Measurements from ENCODE around the gene FGFR1OP2.

The FGFR1OP2 gene

DNA sequence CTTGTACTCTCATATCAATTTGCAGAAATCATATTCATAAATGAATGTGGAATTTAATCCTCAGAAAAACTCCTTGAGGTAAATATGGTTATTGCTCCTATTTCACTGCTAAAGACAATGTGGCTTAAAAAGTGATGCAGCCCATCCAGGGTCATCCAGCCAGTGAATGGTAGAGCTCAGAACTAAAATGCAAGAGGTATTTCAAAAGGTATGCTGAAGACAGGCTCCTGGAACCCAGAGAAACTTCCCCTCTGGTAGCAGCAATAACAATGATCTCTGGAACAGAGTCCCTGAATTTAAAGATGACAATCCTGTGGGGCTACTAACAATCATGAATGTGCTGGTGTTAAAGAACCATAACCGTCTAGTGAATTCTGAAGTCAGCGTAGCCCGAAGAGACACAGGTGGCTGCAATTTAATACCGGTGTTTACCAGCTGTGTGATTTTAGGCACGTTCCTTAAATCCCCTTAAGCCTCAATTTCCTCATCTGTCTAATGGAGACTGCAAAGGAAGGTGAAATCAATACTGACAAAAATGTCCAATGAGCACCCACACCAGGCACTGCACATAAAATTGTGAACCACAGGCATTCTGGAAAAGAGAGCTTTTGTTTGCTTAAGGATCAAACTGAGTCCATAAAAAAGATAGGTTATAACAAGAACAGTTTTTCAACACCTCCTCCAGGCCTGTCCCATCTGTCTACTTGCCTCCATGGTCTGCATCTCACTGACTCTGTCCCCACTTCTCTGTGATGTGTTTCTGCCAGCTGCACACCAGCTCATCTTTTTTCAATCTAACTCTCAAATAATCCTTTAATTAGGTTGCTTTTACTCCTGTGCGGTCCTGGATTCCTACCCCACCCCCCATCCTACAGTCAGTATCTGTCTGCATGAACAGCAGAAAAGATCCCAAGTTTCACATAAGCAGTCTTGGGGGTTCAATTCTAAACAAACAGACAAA lies 65.4 kb downstream of the FGFR1OP2 start:
- DNase-seq (ENCODE audit: low spot score): no peak

DNA sequence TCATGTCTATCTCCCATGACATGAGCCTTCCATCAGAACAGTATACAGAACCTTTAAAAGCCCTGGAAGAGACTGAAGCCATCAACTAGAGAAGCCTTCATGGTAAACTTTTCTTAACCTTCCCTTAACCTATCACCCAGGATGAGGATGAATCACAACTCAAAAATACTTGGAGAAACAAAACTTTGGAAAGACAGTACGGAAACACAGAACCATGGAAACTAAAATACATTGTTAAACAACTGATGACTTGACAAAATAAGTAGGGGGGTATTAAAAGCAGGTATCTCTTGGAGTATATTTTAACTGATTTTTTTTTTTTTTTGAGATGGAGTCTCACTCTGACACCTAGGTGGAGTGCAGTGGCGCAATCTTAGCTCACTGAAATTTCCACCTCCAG lies 67.2 kb downstream of the FGFR1OP2 start:
- DNase-seq (ENCODE audit: low spot score): no peak

DNA sequence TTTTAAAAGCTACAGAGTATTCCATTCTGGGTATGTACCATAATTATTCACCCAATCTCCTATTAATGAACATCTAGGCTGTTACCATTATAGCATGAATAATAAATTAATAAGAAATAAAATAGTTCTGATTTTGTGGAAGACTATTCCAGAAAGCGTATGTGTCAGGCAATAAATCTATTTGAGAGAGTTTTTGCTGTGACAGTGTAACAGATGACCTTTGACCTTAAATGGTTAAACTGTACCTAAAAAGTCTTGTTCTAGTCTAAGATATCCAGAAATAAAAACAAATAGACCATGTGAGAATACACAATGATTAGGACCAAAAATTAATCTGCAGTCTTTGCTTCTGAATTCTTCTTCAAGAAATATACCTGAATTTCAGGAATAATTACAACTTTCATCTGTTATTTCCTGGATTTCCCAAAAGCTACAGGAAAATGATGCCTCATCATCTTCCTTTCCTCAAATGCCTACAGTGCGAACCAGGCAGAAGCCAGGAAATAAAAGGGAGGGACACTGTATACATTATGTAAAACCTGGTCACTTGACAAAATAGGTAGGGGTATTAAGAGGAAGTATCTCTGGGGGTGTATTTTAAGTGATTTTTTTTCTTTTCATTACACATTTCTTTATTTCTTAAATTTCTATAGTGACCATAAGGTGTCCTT lies 68.7 kb downstream of the FGFR1OP2 start:
- DNase-seq (ENCODE audit: low spot score): no peak

DNA sequence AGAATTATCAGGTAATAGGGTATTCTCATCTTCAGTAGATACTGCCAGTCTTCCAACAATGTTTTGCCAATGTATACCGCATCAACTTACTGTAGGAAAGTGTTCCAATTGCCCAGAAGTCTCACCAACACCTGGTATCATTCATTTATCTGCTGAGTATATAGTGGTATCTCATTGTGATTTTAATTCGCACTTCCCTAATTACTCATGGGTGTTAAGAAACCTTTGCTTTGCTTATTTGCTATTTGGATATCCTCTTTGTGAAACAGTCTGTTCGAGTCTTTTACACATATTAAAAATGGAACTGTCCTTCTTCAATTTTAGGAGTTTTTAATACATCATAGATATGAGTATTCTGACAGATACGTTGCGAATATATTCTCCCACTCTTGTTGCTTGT lies 69.8 kb downstream of the FGFR1OP2 start:
- no peak for DNase-seq (ENCODE audit: low spot score)

DNA sequence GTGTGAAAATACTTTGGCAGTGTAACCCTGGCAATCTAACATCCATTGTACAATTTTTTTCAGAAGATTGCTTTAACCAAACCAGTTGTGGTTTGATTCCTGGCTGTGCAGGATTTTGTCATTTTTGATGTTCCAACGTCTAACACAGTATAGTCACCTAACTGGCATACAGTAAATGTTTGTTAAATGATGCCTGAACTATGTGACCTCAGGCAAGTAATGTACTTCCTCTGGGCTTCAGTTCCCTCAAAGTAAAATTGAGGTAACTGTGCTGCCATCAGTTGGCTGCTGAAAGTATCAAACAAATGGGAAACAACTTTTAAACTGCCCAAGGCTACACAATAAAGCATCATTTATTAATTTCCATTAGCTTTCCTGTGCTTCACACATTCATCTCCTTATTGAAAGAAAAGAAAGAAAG lies 71.6 kb downstream of the FGFR1OP2 start:
- DNase-seq (ENCODE audit: low spot score): no peak

DNA sequence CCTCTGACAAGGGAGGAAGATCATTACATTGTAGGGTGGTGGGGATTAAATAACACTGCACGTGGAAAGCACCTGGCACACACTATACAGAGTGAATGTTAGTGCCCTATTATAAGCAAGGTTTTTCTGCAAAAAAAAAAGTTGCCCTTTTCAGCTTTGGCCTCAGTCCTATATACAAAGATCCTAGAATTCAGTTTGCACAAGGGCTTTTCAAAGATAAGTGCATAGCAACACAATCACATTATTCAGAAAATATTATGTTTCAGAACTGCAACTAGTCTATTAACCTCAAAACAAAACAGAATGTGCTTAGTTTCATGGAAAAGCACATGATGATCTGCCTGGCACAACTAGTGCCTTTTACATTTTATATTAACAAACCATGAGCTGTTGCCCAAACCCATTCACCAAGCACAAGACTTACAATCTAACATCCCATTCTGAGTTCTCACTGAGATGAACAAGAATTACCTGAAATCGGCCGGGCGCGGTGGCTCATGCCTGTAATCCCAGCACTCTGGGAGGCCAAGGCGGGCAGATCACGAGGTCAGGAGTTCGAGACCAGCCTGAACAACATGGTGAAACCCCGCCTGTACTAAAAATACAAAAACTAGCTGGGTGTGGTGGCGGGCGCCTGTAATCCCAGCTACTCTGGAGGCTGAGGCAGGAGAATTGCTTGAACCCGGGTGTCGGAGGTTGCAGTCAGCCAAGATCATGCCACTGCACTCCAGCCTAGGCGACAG lies 74.1 kb downstream of the FGFR1OP2 start:
- DNase-seq (ENCODE audit: low spot score): no peak

DNA sequence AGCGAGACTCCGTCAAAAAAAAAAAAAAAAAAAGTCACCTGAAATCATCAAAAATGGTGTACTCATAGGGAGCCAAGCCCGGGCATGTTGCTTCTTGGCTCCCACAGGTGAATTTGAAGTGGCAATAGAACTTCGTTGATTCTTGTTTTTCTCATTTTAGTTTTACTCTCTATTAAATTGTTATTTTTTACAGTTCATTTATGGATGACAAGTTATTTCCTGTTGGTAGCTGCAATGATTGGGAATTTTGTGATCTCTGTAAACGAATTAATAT lies 74.6 kb downstream of the FGFR1OP2 start:
- no peak for DNase-seq (ENCODE audit: low spot score)

DNA sequence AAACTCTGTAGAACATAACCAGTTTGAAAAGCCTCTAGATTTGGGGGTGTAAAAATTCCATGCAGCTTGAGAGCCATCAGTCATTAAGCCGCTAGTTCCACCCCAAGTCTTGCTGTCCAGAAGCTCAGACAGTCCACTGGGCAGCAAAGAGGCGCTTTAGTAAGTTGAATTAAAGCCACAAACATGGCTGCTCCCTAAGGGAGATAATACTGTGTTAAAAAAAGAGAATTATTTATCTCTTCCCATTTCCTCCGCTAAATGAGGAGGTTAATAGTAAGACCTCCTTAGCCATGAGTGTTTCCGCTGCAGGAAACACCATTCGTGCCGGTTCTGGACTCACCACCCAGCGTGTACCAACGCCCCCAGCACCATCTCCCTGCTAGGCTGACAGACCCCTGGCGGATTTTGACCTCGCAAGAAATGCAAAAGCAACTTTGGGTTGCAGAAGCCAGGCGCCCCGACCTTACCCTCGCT lies 75.4 kb downstream of the FGFR1OP2 start:
- peak; percentile 51 for DNase-seq (ENCODE audit: low spot score)

DNA sequence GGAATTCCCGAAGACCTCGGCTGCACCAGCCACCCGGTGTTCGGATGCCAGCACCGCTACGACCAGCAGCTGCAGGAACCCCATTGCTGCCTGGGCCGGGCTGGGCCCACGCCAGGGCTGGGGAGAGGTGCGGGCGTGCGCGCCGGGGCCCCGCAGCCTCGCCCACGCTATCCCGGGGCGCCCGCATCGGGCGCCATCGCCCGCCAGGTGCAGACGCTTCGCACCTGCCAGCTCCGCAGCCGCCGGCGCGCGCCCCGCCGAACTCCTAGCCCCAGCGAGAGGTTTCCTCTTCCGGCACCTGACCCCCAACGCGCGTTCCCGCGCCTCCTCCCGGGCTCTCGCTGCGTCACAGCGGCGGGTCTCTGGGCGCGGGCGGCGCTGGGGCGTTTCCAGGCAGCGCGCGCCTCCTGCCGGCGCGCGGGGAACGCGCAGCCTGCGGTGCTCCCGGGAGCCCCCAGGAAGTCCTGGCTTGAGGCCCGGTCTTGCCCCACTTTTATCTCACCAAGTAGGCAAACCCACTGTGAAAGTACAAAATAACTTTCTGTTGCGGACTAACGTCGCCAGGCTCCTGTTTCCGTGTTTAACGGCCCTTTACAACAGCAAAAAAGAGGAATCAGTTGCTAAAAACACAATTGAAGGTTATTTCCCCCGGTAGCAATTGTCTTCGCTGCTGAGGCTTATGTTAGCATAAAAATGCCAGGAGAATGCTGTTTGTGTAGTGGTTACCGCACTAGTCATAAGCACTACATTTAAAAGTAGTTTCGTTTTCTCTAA lies 76.0 kb downstream of the FGFR1OP2 start, which contains the start of gene TM7SF3:
Gene TM7SF3, minus strand, starts transcription at position 300 of the 774 bp plus-strand sequence. Its CDS starts 216 bp downstream, at position 84.
- peak; percentile 97 for DNase-seq (ENCODE audit: low spot score)

DNA sequence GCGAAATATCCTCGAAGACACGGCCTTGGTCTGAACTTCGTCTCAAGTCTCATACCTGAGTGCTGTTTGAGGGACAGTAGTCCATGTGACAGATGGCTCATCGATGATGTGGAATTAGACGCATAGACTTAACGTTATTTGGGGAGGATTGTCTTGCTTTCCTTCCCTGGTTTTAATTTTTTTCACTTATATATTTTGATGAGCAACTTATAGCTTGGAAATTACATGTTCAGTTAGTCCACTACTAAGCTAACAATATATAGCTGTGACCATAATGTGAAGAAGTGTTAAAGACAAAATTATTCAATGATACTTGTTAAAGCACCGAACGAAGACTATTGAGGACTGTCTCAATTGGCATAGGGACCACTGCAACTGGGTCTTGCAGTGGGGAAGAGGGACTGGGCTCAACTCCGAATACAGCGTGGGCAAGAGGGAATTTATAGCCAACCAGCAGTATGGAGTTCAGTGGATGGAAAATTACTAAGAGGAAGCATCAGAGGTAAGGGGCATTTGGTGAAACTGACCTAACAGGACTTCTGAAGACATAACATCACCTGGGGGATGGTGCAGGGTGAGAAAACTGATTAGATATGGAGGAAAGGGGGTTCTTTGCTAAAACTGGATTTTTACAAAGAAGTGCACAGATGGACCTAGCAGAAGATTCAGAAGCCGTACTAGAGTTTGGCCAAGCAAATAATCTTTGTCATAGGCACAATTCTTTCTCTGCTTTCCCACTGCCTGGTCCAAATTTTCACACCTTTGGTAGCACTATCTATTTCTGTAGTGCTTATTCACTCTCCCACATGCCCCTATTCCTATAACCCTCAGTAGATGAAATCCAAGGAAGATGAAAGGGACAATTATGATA lies 76.8 kb downstream of the FGFR1OP2 start:
- no peak for DNase-seq (ENCODE audit: low spot score)

DNA sequence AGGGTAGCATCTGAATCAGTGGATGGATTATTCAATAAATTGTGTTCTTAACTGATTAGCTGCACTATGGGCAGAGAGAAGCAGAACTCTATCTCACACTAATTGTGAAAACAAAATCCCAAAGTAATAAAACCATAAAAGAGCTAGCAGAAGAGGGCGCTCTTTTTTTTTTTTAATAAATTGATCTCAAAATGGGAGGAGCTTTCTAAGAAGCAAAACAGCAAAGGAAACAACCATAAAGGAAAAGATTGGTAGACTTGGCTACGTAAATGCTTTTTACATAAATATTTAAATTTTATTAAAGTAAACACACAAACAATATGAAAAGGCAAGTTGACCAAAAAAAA lies 77.4 kb downstream of the FGFR1OP2 start:
- peak; percentile 28 for DNase-seq (ENCODE audit: low spot score)

Measured in AG20443 (cell line).